HG03280 (cell line): ENCODE results near the gene SAMD14.

Experiments used
- ATAC-seq: cut with Tn5 transposase; IDR thresholded peaks from one replicate; pipeline ENCODE4 v1.9.1; 2021; ENCODE audit warnings: mild to moderate bottlenecking, moderate library complexity; ENCODE audit not compliant: unreplicated experiment

Gene SAMD14

DNA sequence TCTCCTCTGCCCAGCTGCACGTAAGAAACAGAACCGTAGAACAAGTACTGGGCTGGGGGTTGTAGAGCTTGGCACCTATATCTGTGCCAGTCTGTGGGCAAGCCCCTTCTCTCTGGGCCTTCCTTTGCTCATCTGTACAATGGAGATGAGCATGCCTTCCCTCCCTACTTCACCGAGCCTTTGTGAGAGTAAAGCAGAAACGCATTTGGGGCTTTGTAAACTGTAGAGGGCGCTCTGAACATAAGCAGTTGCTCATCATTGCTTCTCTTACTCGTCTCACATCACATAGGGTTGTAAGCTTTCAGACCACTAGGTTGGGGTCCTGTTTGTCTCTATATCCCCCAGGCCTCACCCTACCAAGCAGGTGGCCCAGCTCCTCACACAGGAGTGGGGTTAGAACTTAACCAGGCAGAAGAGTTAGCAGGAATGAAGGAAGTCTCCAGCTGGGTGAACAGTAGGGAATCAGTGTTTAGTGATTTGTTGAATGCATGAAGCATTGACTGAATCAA lies 15.1 kb downstream of the SAMD14 start:
- ATAC-seq = no peak

DNA sequence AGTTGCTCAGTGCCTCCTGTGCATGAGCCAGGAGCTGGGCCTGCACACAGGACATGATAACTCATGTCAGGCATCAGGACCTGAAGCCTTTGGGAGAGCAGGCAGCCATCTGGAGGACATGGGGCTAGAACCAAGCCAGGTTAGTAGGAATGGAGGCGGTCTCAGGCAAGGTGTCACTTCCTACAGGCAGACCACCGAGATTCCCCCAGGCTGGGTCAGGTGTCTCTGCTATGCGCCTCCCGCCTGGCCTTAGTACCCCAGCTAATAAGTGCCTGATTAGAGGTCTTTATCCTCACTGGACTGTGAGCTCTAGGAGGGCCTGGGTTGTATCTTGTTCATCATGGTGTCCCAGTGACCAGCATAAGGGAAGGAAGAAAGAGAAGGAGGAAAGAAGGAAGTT lies 15.6 kb downstream of the SAMD14 start:
- ATAC-seq = no peak

DNA sequence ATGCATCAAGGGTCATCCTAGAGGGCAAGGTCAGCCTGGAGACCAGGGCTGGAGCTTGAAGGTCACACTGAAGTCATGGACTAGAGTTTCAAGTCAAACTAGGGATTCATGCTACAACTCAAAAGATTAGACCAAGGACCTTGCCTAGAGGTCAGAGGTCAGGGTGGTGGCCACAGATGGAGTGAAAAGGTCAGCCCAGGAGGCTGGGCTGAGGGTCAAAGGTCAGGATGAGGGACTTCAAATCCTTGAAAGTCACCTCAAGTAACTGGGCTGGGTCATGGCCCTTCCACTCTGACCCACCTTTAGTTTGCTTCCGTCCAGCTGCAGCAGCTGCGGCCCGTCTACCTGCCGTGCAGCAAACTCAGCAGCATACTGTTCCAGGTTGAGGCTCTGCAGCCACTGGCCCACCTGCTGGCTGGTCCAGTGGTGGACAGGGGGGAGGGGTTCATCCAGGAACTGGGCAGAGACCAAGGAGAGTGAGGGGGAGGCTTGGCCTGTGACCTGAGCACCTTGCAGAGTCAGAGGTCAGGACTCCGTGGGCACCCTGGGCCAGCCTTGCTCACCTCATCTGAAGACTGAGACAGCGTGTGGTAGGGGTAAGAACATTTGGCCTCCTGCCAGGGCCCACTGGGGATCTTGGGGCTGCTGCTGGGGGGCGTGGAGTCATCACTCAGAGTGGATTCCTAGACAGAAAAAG lies 16.2 kb downstream of the SAMD14 start:
- ATAC-seq = no peak

DNA sequence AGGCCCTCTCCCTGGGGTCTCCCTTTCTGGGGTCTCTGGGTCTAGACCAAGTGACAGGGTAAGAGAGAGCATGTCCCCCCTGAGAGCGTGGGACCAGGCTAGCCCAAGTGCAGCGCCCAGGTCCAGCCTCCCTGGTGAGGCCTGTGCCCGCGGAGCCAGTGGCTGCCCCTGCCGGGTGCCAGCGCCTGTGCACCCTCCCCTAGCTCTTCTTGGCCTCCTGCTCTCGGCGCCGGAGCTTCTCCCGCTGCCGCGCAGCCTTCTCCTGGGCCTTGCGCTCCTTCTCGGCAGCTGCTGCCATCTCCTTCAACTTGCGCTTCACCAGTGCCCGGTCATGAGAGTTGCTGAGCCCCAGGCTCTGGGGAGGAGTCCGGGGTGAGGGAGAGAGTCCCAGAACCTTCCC lies 17.3 kb downstream of the SAMD14 start:
- ATAC-seq = no peak

DNA sequence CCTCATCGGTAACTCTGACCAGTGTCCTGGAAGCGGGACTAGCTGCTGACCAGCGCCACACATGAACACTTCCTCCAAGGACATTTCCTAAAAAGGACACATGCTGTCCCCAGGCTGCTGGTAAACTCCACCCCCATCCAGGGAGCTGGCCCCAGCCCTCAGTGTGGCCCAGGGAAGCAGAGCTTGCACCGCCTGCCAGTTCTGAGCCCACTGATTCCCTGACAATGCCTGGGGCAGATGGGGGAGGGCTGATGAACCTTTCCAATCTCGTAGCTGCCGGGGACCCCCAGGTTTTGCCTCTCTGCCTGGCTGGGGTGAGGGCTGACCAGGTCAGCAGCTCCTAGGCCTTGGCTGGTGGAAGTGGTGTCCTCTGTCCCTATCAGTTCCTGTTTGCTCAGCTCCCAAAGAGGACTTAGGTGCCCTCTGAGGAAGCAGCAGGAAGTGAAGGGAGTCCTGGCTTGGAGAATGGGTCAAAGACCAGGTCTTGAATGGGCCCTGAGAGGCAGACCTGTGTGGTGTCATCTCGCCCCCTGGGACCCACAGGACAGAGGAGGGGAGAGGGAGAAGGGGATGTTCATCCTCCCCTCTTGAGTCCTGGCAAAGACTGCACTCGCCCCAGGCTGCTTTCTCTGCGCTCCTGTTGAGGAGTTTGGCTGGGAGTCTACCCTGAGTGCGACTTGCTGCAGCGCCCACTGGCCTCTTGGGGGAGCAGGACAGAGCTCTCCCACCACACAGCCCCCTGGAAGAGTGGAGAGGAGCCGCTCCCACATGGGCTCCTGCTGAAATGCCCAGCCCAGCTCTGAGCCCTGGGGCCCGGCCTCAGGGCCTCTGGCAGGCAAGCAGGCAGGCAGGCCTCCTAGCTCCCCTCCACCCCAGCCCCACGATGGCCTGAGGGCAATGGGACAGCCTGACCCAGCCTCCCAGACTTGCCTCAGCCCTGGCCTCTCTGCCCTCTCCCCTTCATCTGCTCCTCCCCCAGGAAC lies 18.0 kb downstream of the SAMD14 start:
- ATAC-seq = no peak

DNA sequence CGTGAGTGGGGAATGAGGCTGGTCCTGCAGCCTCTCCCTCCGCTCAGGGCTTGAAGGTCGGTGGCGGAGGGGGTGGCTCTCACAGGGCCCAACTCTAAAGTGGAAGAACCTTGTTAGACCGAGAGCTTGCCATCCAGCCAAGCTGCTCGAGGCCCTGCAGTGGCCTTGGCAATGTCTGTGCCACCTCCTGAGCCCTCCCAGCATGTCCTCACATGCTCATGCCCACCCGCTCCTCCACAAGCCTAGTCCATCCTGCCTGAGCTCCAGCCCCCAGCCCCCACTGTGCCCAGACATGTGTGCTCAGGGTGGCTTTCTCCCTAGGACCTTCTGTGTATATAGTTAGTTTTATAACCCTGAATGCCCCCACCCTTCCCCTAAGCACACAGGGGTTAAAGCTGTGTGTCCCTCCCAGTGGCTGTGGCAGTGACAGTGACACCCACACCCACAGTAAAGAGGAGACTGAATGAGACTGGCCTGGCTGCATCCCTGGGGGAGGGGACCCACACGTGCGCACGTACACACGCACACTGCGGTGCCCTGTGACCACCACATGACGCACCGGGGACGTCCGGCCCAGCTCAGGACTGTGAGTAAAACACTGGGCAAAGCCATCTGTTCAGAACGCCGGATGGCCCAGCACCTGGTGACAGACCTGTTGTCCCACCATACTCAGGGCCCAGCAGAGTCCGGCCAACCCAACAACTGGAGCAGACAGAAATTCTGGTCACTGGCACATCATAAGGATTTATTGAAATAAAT lies 19.2 kb downstream of the SAMD14 start:
- ATAC-seq = no peak

DNA sequence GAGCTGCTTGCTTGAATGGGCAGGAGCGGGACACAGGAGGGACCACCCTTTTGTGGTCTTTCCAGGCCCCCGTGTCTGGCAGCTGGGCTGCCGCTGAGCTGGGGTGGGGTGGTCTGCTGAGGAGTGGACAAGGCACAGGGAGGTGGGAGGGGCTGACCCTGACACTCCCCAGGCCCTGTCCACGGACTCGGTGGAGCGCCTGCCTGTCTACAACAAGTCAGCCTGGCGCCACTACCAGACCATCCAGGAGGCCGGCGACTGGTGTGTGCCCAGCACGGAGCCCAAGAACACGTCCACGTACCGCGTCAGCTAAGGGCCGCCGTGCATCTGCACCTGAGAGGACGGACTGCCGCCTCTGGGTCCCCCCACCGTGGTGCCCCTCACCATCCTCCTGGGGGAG lies 20.2 kb downstream of the SAMD14 start:
- no peak for ATAC-seq

DNA sequence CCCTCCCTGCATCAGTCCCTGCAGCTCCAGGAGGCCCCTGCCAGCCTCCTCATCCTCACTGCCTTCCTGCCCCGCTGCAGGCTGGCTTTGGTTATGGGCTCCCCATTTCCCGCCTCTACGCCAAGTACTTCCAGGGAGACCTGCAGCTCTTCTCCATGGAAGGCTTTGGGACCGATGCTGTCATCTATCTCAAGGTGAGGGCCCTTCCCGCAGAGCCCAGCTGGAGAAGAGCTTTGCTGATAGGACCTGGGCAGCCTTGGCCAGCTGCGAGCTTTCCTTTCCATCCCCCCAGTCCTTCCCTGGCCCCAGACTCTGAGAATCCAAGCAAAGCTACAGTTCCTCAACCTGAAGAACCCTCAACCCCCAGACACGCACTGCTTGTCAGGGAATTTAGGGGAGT lies 20.8 kb downstream of the SAMD14 start:
- ATAC-seq = no peak

DNA sequence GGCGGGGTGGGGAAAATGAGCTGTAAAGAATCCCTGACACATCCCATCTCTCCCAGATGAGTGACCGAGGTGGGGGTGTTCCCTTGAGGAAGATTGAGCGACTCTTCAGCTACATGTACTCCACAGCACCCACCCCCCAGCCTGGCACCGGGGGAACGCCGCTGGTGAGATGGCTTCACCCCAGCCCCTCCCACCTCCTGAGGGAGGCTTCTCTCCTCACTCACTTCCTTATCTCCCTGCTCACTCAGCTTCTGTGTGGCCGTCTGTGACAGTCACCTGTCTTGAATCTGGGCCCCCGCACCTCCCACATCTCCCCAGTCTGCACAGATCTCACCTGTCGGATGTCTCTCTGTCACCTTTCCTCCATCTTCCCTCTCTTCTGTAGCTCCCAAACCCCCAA lies 21.4 kb downstream of the SAMD14 start:
- ATAC-seq = no peak

DNA sequence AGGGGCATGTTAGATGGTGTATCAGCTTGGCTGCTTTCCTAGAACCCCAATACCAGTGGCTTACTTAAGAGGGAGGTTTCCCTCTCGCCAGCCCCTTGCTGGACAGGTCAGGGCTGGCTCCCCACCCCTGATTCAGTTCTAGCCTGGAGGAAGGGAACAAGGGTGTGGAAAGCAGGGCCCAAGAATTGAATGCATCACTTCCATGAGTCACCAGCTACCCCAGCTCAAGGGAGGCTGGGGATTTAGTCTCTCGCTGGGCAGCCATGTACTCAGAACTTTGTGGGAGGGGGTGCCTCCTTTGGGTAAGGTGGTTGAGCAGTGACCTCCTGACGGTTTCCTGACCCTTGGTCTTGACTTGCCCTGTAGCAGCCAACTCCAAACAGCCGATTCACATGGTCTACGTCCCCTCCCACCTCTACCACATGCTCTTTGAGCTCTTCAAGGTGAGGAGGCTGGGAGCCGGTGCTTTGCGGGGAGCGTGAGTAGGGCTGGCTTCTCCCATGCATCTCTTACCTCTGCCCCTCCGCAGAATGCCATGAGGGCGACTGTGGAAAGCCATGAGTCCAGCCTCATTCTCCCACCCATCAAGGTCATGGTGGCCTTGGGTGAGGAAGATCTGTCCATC lies 22.1 kb downstream of the SAMD14 start:
- no peak for ATAC-seq

DNA sequence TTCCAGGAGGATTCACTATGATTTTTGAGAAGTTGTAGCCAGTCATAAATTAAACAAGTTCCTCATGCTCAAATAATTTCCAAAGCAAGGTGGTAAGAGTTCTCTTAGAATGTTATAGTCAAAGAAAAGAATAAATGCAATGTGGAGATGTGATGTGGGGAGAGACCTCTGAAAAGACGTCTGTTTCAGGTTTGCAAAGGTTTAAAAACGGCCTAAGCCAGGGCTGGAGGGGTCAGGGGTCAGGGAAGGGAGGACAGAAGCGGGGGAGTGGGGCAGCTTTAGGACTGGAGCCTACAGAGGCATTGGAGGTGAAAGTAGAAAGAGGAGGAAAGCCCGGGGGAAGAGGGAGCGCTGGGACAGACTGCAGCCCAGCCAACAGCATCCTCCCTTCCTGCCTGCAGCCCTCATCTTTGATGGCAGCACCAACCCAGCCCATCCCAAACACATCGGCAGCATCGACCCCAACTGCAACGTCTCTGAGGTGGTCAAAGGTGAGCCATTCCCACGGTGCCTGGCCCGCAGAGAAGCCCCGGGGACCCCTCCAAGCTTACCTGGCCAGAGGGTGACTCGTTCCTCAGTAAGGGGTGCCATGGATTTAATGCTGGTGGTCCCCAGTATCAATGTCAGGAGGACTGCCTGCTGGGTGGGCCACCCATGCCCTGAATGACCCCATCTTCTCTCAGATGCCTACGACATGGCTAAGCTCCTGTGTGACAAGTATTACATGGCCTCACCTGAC lies 23.4 kb downstream of the SAMD14 start:
- no peak for ATAC-seq

DNA sequence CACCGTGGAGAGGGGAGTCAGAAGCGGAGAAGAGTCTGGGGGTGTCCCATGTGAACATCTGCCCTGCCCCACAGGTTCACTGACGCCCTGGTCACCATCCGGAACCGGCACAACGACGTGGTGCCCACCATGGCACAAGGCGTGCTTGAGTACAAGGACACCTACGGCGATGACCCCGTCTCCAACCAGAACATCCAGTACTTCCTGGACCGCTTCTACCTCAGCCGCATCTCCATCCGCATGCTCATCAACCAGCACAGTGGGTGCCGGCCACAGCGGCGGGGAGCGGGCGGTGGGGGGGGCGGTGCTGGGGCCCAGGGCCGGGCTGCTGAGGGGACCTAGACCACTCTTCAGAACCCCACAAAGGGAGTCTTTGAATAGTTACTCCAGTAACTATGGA lies 24.1 kb downstream of the SAMD14 start:
- ATAC-seq = no peak

DNA sequence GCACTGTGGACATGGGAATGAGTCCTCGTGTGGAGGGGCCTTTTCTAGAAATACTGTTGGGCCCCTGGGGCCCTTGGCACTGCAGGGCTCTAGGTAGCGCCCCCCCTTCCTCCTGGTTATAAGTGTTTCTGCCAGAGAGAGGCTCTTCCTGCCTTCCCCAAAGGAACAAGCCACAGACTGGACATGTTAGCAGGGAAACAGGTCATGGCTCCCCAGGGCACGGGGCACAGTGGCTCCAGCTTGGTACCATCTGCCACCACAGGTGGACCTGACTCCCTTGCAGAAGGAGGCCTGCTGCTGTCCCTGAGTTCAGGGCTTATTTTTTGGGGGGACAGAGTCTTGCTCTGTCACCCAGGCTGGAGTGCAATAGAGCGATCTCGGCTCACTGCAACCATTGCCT lies 26.0 kb downstream of the SAMD14 start:
- ATAC-seq = no peak

DNA sequence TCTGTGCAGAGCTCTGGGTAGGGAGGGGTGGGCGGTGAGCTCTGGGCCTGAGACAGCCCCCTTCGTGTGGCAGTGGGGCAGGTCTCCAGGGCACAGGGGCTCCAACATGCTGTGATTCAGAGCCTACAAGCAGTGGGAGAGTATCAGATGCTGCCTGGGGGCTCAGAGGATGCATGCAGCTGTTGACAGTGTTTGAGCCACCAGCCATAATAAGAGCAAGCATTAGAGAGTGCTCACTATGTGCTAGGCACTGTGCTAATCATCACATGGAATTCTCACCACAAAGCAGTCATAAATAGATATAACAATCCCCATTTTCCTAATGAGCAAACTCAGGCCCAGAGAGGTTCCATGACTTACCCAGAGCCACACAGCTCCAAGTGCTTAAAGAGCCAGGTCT lies 26.7 kb downstream of the SAMD14 start:
- no peak for ATAC-seq

DNA sequence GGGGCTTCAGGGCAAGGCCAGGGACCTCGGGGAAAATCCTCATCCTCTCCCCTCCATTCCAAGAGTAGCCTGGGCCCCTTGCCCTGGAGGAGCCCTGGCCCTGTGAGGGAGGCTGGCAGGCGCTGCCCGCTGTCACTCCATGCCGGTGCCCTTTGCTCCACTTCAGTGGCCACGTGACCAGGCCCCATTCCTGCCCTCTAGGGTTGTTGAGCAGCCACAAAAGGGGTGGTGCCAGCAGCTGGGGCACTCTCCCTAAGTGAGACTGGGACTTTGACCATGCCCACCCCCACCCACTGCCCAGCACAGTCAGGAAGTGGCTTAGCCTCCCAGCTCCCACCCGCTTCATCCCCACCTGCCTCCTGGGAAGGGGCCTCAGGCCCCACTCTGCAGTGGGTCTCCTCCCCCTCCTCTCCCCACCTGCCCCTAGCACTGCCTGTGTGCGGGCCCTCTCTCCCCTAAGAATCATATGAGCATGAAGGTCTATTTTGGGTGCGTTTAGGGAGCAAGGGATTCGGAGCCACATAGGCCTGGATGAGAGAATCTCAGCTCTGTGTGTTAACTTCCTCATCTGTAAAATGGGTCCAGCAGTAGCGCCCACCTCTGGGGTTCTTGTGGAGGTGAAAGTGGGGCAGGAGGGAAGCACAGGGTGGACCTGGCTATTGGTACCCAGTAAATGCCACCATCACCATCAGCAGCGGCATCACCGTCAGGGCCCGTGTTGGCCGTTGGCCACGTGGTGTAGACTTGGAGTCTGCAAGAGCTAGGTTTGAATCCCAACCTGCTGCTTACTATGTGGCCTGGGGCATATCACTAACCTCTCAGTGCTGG lies 27.6 kb downstream of the SAMD14 start:
- ATAC-seq = no peak

DNA sequence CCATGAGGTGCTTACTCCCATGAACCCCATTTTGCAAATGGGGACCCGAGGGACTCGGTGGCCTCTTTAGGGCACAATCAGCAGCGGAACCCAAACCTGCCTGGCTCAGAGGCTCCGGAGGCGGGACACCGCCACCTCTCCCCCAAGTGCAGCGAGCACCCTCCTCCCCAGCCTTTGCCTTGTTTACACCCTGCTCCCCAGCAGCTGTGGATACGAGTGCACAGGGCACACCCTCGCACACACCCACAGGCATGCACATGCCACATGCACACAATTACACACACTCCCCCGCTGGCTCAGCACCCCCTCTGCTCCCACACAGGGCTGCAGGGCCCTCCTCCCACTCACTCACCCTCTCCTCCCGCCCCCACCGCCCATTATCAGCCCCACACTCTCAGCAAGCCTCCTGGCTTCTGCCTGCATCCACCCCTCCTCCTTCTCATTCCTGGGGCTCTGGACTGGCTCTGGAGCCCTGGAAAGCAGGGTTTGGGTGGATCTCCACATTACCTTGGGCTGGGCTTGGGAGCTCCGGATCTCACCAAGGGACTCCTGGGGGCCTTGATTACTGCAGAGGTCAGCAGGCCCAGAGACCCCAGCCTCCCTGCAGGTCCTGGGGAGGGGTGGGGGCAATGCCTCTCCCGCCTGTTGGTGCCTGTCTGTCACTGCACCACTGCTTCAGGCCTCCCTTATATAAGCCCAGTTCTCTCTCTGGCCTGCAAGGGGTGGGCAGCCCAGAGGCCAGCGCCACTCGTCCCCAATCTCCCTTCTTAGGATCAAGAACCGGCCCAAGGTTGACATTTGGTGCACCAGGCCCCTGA lies 28.4 kb downstream of the SAMD14 start:
- no peak for ATAC-seq

DNA sequence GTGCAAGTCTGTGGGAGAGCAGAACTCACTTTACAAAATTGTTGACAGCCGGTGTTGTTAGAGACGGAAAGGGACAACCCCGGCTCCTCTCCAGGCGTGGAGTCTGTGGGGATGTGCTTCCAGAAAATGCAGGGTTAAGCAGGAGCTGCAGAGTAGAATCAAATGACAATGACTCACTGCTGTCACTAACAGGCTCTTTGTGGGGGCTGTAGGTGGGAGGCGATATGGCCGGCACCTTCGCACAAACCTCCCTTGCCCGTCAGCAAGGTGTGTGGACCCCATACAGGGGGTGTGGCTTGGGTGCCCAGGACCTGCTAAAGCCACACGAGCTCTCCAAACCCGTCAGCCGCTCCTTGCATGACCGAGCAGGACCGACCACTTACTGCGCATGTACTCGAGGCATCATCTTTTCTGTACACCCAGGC lies 29.0 kb downstream of the SAMD14 start:
- ATAC-seq = no peak

DNA sequence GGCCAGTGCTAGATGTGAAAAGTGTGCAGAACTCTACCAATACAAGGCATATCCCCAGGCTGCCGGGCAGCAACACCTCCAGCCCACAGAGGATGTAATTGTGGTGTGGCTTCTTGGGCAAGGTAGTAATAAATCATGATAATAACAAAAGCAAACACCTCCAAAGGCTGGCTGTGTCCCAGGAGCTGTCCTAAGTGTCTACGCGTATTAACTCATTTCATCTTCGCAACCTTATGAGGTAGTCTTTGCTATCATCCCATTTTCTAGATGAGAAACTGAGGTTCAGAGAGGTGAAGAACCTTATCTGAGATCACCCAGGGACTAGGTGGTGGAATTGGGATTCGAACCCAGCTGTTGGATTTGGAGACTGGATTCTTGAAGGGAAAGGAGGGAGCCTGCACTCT lies 29.5 kb downstream of the SAMD14 start:
- ATAC-seq = no peak
